ENCODE results near the gene SERPINB5. TPM values are rescaled to one million over a fixed set of nuclear protein-coding genes. Genes with fewer than 3 reads are reported as not detected.
"Not testable (repeated sequence)": the region's sequence is repeated elsewhere in the genome, so short reads cannot be mapped to it uniquely, and the experiment has no call there.

Gene SERPINB5
- total RNA-seq, 1 experiment from 2014 or later: 26.2 TPM

DNA sequence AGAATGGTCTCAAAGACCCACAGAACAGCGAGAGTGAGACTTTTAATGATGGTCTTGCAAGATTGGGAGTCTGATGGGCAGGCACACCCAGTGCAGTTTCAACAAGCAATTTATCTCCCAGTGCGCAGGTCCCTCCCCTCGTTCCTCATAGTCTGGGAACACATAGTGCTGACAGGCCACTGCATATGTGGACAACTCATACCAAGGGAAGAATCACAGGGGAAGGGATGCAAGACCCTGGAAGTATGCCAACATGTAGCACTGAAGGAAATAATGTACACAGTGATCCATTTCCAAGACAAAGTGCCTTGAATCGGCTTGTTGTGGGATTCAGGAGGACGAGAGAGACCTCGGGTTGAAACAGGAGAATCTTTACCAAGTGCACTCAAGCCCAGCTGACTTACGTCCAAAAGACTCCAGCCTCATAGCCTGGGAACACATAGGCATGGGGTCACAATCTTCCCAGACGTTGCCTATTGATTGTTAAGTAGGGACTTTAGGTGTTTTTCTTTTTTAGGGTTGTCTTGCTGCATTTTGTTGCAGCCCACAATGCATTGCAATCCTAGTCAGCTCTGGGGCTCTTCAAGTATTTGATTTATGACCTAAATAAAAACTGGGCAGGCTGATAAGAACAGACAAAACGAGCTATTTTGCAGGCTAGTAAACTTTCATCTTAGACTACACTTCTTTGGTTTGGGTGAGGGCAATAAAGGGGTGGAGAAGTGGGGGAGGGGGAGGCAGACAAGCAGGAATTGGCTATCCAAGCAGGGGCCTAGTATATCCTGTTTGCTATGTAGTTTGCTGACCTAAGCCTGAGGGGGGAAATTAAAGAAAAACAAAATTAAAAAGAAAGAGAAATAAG, 24.7 kb upstream of the SERPINB5 start:
- DNase-seq: peak in 1 of 2 experiments; percentile 61
- Histone ChIP-seq H3K27ac (peak overlapping the region; percentile 86), H3K4me1 (replicated peaks; ENCODE audit: insufficient read depth) (peaks cover 46% of the 10 kb centered on the region), H3K27me3 (ENCODE audit: insufficient read depth, low read depth) (no peaks in the 10 kb centered on the region), H3K36me3 (ENCODE audit: low read depth) (no peaks in the 10 kb centered on the region), H3K4me3 (no peak overlapping the region), H3K9me3 (ENCODE audit: insufficient read depth, low read depth) (no peaks in the 10 kb centered on the region), H4K20me1 (ENCODE audit: insufficient read depth) (no peaks in the 10 kb centered on the region), H3F3A (ENCODE audit: insufficient read depth, low read depth) (peaks cover 31% of the 10 kb centered on the region), H3K4me2 (peak overlapping the region; percentile 77), H3K9me2 (ENCODE audit: insufficient read depth) (no peaks in the 10 kb centered on the region), H3K79me2 (ENCODE audit: low read depth) (no peaks in the 10 kb centered on the region), H2AFZ (no peak overlapping the region)
- ChIA-PET POLR2A (ENCODE audit: unreplicated experiment) (no interaction called here), CTCF (interaction anchor here (0.6 kb wide), 1 partner anchor 38 kb away, joined by 3 read pairs; no protein-coding TSS in a partner anchor)
- BruUV-seq (replicated peaks): no TSS peak
- intact Hi-C loops (cut with micrococcal nuclease; ENCODE audit: unreplicated experiment): no loop called here
- TF ChIP-seq, protein P1, sequence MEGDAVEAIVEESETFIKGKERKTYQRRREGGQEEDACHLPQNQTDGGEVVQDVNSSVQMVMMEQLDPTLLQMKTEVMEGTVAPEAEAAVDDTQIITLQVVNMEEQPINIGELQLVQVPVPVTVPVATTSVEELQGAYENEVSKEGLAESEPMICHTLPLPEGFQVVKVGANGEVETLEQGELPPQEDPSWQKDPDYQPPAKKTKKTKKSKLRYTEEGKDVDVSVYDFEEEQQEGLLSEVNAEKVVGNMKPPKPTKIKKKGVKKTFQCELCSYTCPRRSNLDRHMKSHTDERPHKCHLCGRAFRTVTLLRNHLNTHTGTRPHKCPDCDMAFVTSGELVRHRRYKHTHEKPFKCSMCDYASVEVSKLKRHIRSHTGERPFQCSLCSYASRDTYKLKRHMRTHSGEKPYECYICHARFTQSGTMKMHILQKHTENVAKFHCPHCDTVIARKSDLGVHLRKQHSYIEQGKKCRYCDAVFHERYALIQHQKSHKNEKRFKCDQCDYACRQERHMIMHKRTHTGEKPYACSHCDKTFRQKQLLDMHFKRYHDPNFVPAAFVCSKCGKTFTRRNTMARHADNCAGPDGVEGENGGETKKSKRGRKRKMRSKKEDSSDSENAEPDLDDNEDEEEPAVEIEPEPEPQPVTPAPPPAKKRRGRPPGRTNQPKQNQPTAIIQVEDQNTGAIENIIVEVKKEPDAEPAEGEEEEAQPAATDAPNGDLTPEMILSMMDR (conservative IDR thresholded peaks at IDR 0.05): no peak
- TF ChIP-seq EZH2 (IDR thresholded peaks at IDR 0.05; ENCODE audit: low read depth): no peak

DNA sequence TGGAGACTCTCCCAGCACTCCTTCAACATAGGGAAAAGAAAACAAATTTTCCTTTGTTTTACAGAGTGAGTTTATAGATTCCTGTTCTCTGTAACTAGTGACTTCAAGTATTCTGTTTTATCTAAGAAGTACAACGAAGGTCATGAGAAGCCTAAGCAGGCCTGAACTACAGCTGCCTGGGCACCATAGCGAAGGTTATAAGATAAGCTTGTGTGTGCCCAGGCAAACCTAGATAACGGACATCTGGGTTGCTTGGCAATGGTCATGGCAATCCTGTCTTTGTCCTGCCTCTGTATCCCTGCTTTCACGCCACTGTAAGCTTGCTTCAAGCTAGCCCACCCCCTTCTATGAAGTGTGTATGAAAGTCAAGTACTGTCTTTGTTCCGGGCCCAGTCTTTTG, 24.0 kb upstream of the SERPINB5 start:
- H4K20me1 ChIP-seq (ENCODE audit: insufficient read depth); H3K79me2 ChIP-seq (ENCODE audit: low read depth); intact Hi-C loops (cut with micrococcal nuclease; ENCODE audit: unreplicated experiment); H3K9me3 ChIP-seq (ENCODE audit: insufficient read depth, low read depth); POLR2A ChIA-PET (ENCODE audit: unreplicated experiment); DNase-seq; H3K9me2 ChIP-seq (ENCODE audit: insufficient read depth); H3K27me3 ChIP-seq (ENCODE audit: insufficient read depth, low read depth); H3K4me3 ChIP-seq; BruUV-seq (replicated peaks); H2AFZ ChIP-seq; CTCF ChIA-PET; H3K36me3 ChIP-seq (ENCODE audit: low read depth): not testable (repeated sequence)
- Histone ChIP-seq H3K27ac (peak overlapping the region; percentile 86), H3K4me1 (replicated peaks; ENCODE audit: insufficient read depth) (peaks cover 47% of the 10 kb centered on the region), H3K4me2 (peak overlapping the region; percentile 77), H3F3A (ENCODE audit: insufficient read depth, low read depth) (peaks cover 31% of the 10 kb centered on the region)

DNA sequence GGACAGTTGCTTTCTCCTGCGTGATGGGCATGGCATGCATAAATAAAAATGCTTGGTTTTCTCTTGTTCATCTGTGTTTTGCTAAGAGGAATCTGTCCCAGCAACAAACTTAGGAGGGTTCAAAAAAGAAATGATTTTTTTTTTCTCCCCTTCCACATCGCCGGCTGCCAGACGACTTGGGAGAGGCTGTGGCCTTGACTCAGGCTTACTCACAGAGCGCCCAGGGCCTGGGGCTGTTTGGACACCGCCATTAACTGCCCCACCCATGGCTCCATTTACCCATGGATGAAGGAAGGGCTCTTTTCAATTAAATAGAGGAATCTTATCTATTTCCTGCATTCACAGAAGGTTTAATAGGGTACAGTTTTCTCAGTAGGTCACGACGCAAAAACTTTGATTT, 22.3 kb upstream of the SERPINB5 start:
- ChIA-PET POLR2A (ENCODE audit: unreplicated experiment) (interaction anchor here (0.5 to 0.6 kb wide), 2 partner anchors 15 to 52 kb away, joined by 3 to 7 read pairs; no protein-coding TSS in a partner anchor), CTCF (no interaction called here)
- Histone ChIP-seq H3K4me2 (peak overlapping the region; percentile 77), H3K4me1 (replicated peaks; ENCODE audit: insufficient read depth) (peaks cover 52% of the 10 kb centered on the region), H3K9me2 (ENCODE audit: insufficient read depth) (no peaks in the 10 kb centered on the region), H3K9me3 (ENCODE audit: insufficient read depth, low read depth) (peaks cover 4% of the 10 kb centered on the region; the same call in 1 of the 2 replicates), H2AFZ (peak overlapping the region; percentile 70), H3K79me2 (ENCODE audit: low read depth) (no peaks in the 10 kb centered on the region), H4K20me1 (ENCODE audit: insufficient read depth) (no peaks in the 10 kb centered on the region), H3K27ac (peak overlapping the region; percentile 86), H3K4me3 (peak overlapping the region; percentile 15; the same call in 1 of the 2 replicates), H3F3A (ENCODE audit: insufficient read depth, low read depth) (peaks cover 31% of the 10 kb centered on the region), H3K36me3 (ENCODE audit: low read depth) (no peaks in the 10 kb centered on the region), H3K27me3 (ENCODE audit: insufficient read depth, low read depth) (no peaks in the 10 kb centered on the region)
- no peak for TF ChIP-seq EZH2 (IDR thresholded peaks at IDR 0.05; ENCODE audit: low read depth)
- TF ChIP-seq, protein P1 (conservative IDR thresholded peaks at IDR 0.05): no peak
- no TSS peak for BruUV-seq (replicated peaks)
- peak; percentile 76 to 93 for DNase-seq
- intact Hi-C loops (cut with micrococcal nuclease; ENCODE audit: unreplicated experiment): loop anchor here (1.0 to 2.0 kb wide), 2 partner anchors 22 to 27 kb away; partner anchors contain the start of gene SERPINB5
